SU-DHL-6 (cell line): Measurements from ENCODE around the gene KIF18A.
A peak's percentile ranks its signal among the peaks of the same experiment; 100 is the strongest.

Source experiments
- H2AFZ ChIP-seq: fragments of 200-600 bp; sonication (generic); 2 replicates; pipeline ENCODE4 v1.6.1; 2014; ENCODE audit warnings: low read depth, mild to moderate bottlenecking, moderate library complexity, mixed read lengths, antibody characterized with exemption, low read length; ENCODE audit not compliant: severe bottlenecking
- H3F3A ChIP-seq: fragments of 200-600 bp; shearing (Covaris generic); 2 replicates; pipeline ENCODE4 v1.6.0; 2016; ENCODE audit warnings: antibody characterized with exemption, mild to moderate bottlenecking; ENCODE audit not compliant: insufficient read depth
- H3K27ac ChIP-seq: fragments of 200-600 bp; sonication (generic); 2 replicates; pipeline ENCODE4 v1.5.1; 2016; ENCODE audit warnings: low read depth, mild to moderate bottlenecking, low read length, moderate library complexity, mixed read lengths
- H3K27me3 ChIP-seq: fragments of 200-600 bp; sonication (generic), shearing (Covaris generic); 2 replicates; pipeline ENCODE4 v1.6.0; 2014; ENCODE audit warnings: mild to moderate bottlenecking, low read length
- H3K36me3 ChIP-seq: fragments of 200-600 bp; sonication (generic); 2 replicates; pipeline ENCODE4 v1.6.1; 2014; ENCODE audit warnings: mild to moderate bottlenecking, low read length, mixed read lengths
- H3K4me2 ChIP-seq: fragments of 300-600, 200-600 bp; shearing (Covaris generic), sonication (generic); 2 replicates; pipeline ENCODE4 v1.6.0; 2014; ENCODE audit warnings: low read length, low read depth, mild to moderate bottlenecking; ENCODE audit not compliant: poor library complexity, severe bottlenecking
- H3K4me3 ChIP-seq: fragments of 200-600 bp; sonication (generic); 2 replicates; pipeline ENCODE4 v1.5.1; 2014; ENCODE audit warnings: antibody characterized with exemption, low read length, mild to moderate bottlenecking, mixed read lengths; ENCODE audit not compliant: insufficient read depth, poor library complexity, severe bottlenecking
- H3K79me2 ChIP-seq: fragments of 200-600 bp; sonication (generic); 2 replicates; pipeline ENCODE4 v1.6.1; 2014; ENCODE audit warnings: mild to moderate bottlenecking, low read length, moderate library complexity; ENCODE audit not compliant: insufficient read depth
- H3K9ac ChIP-seq: fragments of 200-600 bp; sonication (generic); 2 replicates; pipeline ENCODE4 v1.7.0; 2014; ENCODE audit warnings: mild to moderate bottlenecking, low read length
- H3K9me2 ChIP-seq: fragments of 200-600 bp; sonication (generic); replicated peaks from 2 replicates; pipeline ENCODE4 v1.6.1; 2014; ENCODE audit warnings: low read length; ENCODE audit not compliant: insufficient read depth
- H3K9me3 ChIP-seq: fragments of 200-600 bp; sonication (generic); 2 replicates; pipeline ENCODE4 v1.6.1; 2014; ENCODE audit warnings: low read length, mixed read lengths; ENCODE audit not compliant: insufficient read depth
- H4K20me1 ChIP-seq: fragments of 200-600 bp; sonication (generic); 2 replicates; pipeline ENCODE4 v1.6.1; 2014; ENCODE audit warnings: low read depth, mild to moderate bottlenecking, antibody characterized with exemption, low read length, moderate library complexity, mixed read lengths
- EZH2phosphoT487 ChIP-seq: fragments of 200-600 bp; sonication (generic), shearing (Covaris generic); conservative IDR thresholded peaks from 2 replicates; pipeline ENCODE4 v1.6.1; 2018; ENCODE audit warnings: mild to moderate bottlenecking, antibody characterized with exemption, low read length, moderate library complexity, mixed read lengths
- TF ChIP-seq, protein P1 (sequence below): fragments of 200-600 bp; sonication (generic); IDR thresholded peaks from one replicate; pipeline ENCODE4 v1.5.1; 2017; ENCODE audit warnings: antibody characterized with exemption, mild to moderate bottlenecking, low read length, moderate library complexity; ENCODE audit not compliant: insufficient read depth, poor library complexity, severe bottlenecking

KIF18A gene

DNA sequence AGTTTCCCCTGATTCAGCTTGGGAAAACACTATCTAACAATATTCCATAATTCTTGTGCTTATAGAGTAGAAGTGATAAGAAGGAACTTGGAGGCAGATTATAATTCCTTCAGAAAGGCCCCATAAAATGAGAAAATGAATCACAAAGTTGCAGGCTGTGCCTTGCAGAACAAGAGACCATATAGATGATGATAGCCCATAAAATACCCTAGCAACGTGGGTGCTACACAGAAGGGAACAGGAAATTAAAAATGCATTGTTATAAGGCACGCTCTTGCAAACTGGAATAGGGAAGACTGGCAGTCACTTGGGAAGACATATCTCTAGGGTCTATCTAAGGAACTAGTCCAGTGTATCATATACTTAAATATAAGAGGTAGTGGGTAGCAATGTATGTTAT is 67.6 kb downstream of the KIF18A start:
- no peaks in the 10 kb centered on the region for H3K9me3 ChIP-seq
- no peak overlapping the region for H3K4me2 ChIP-seq
- H3K9me2 ChIP-seq: no peaks in the 10 kb centered on the region
- no peak overlapping the region for H3K9ac ChIP-seq
- H3K27me3 ChIP-seq: no peaks in the 10 kb centered on the region
- TF ChIP-seq EZH2phosphoT487: no peak
- TF ChIP-seq, protein P1, sequence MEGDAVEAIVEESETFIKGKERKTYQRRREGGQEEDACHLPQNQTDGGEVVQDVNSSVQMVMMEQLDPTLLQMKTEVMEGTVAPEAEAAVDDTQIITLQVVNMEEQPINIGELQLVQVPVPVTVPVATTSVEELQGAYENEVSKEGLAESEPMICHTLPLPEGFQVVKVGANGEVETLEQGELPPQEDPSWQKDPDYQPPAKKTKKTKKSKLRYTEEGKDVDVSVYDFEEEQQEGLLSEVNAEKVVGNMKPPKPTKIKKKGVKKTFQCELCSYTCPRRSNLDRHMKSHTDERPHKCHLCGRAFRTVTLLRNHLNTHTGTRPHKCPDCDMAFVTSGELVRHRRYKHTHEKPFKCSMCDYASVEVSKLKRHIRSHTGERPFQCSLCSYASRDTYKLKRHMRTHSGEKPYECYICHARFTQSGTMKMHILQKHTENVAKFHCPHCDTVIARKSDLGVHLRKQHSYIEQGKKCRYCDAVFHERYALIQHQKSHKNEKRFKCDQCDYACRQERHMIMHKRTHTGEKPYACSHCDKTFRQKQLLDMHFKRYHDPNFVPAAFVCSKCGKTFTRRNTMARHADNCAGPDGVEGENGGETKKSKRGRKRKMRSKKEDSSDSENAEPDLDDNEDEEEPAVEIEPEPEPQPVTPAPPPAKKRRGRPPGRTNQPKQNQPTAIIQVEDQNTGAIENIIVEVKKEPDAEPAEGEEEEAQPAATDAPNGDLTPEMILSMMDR: no peak
- no peaks in the 10 kb centered on the region for H3K79me2 ChIP-seq
- H4K20me1 ChIP-seq: no peaks in the 10 kb centered on the region
- peaks cover 36% of the 10 kb centered on the region; the same call in 1 of the 2 replicates for H3K36me3 ChIP-seq
- H3K4me3 ChIP-seq: no peak overlapping the region
- H2AFZ ChIP-seq: no peak overlapping the region
- H3F3A ChIP-seq: no peaks in the 10 kb centered on the region
- no peak overlapping the region for H3K27ac ChIP-seq

DNA sequence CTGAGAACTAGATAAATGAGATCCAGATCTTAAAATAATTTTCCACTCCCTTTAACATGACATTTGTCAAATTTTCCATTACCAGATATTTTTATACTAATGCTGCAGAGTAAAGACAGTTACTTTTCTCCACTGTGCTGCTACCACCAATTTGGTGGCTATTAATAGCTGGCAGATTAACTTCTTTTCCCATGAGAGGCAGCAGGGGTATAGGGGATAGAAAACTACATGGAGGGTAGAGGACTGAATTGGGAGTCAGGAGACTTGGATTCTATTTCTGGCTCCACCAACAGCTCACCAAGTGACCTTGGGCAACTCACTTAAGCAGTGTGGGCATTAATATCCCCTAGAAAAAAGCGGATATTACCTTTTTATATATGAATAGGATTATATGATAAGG is 69.2 kb downstream of the KIF18A start:
- no peak overlapping the region for H3K4me2 ChIP-seq
- peaks cover 27% of the 10 kb centered on the region; the same call in 1 of the 2 replicates for H3K36me3 ChIP-seq
- H3K79me2 ChIP-seq: no peaks in the 10 kb centered on the region
- no peaks in the 10 kb centered on the region for H3K9me3 ChIP-seq
- H3K27me3 ChIP-seq: no peaks in the 10 kb centered on the region
- TF ChIP-seq EZH2phosphoT487: no peak
- TF ChIP-seq, protein P1: no peak
- H3F3A ChIP-seq: no peaks in the 10 kb centered on the region; the same call in 1 of the 2 replicates
- no peak overlapping the region for H3K4me3 ChIP-seq
- no peaks in the 10 kb centered on the region for H4K20me1 ChIP-seq
- no peak overlapping the region for H2AFZ ChIP-seq
- no peaks in the 10 kb centered on the region for H3K9me2 ChIP-seq
- no peak overlapping the region for H3K27ac ChIP-seq
- H3K9ac ChIP-seq: no peak overlapping the region

DNA sequence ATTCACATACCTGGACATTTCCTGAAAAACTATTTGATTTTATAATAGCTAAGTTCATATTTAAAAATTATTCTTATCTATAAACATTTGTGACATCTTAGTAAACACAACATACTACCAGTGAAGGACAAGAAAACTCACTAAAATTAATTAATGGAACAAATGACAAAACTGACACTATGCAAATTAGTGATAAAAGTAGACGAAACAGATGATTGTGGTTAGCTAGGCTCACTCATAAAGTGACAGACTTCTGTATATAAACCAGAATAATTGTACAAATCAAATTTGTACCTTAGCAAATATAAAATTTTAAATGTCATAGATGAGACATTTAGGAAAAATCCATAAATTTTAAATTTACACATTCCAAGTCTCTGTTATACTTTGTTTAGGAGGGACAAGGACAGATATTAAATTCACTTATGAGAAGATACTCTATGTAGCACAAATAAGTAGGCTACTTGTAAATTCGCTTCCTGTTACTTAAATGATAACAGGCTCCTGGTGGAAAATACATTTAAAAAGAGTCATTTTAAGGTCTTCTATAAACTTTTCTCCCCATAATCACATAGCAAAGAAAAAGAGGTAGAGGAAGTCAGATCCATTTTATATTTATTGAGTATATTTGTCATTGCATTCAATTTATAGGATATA is 81.2 kb downstream of the KIF18A start:
- H2AFZ ChIP-seq: no peak overlapping the region
- peak overlapping the region; percentile 81 for H3K4me2 ChIP-seq
- peak overlapping the region; percentile 79 for H3K27ac ChIP-seq

DNA sequence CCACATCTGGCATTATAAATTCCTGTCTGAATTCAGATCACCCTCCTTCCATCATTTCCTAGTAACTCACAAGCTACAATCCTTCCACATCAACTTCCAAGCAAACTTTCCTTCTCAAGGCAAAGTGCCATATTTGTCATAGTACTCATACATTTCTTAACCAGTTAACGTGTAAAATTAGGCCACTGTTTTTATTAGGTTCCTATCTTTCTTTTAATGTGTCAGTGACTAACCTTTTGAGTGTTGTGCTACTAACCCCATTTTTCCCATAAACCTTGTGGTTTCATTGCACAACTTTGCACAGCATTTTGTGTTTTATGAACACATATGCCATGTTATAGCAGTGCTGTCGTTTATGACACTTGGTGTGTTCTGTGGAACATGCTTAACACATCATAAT is 90.1 kb downstream of the KIF18A start:
- Histone ChIP-seq H3K79me2 (no peaks in the 10 kb centered on the region), H3K4me2 (no peak overlapping the region), H3K9me3 (no peaks in the 10 kb centered on the region), H3K36me3 (peaks cover 29% of the 10 kb centered on the region), H4K20me1 (no peaks in the 10 kb centered on the region), H3K4me3 (no peak overlapping the region), H3K27me3 (no peaks in the 10 kb centered on the region), H3K9me2 (no peaks in the 10 kb centered on the region), H3F3A (peaks cover 5% of the 10 kb centered on the region; the same call in 1 of the 2 replicates), H3K9ac (no peak overlapping the region), H3K27ac (no peak overlapping the region), H2AFZ (no peak overlapping the region)
- TF ChIP-seq EZH2phosphoT487: no peak
- TF ChIP-seq, protein P1: no peak

More for the DNA sequence above, 81.2 kb downstream of the KIF18A start:
- H3K36me3 ChIP-seq: peaks cover 39% of the 10 kb centered on the region
- H3K4me3 ChIP-seq: peak overlapping the region; percentile 24
- H3K9ac ChIP-seq: peak overlapping the region; percentile 0
- no peaks in the 10 kb centered on the region for H3K9me2 ChIP-seq
- 0 out of 2 replicates have a peak, but pooled peaks cover 9% of the 10 kb centered on the region for H3K79me2 ChIP-seq
- H3K27me3 ChIP-seq: no peaks in the 10 kb centered on the region
- H3F3A ChIP-seq: peaks cover 4% of the 10 kb centered on the region; the same call in 1 of the 2 replicates
- TF ChIP-seq EZH2phosphoT487: no peak
- no peaks in the 10 kb centered on the region for H4K20me1 ChIP-seq
- no peaks in the 10 kb centered on the region for H3K9me3 ChIP-seq
